Measurements from ENCODE around the gene LIN7C. TPM values are rescaled to one million over a fixed set of nuclear protein-coding genes. Genes with fewer than 3 reads are reported as not detected.
A peak's percentile ranks its signal among the peaks of the same experiment; 100 is the strongest.

LIN7C gene
- total and polyA plus RNA-seq, 9 of the 15 experiments (the other 6 are each of a cell fraction or from before 2014, with no cell fraction given), result 10.8 to 52.7 (median 21.5) TPM

- H2AFZ ChIP-seq (ENCODE audit: low read depth, low read length), result peak within 1 kb of the TSS; percentile 92
- peak; percentile 97 for ATAC-seq
- peak within 1 kb of the TSS; percentile 69 to 95 for H3K9ac ChIP-seq (ENCODE audit: insufficient read depth in 1 of 2, low read depth in 2 of 2, low read length in 2 of 2)
- intact Hi-C loops (cut with micrococcal nuclease) (loop anchor here (2.0 to 5.0 kb wide), 4 partner anchors 52 to 175 kb away; no protein-coding TSS in a partner anchor), in situ Hi-C loops (cut with MboI) (no loop called here)
- peak within 1 kb of the TSS; percentile 67 for H3K27ac ChIP-seq (ENCODE audit: extremely low read depth, low read depth, low read length)
- DNase-seq (ENCODE audit: extremely low read depth in 1 of 4, low spot score in 3 of 4), result peak; percentile 93 to 96 (median 94)
- H3K27me3 ChIP-seq (ENCODE audit: control insufficient read depth in 2 of 2, insufficient read depth in 2 of 2, low read length in 2 of 2), result no peaks in the 10 kb centered on the region
- peaks cover 3% of the 10 kb centered on the region for H3K9me1 ChIP-seq (ENCODE audit: control insufficient read depth, insufficient read depth, low read length)
- ChIA-PET CTCF (ENCODE audit: low intra/inter-chr PET ratio) (no interaction called here), POLR2A (interaction anchor here (0.6 to 1.4 kb wide), 11 partner anchors 8 to 1113 kb away, joined by 3 to 5 read pairs (median 4); no protein-coding TSS in a partner anchor)
- no peaks in the 10 kb centered on the region for H3K9me3 ChIP-seq (replicated peaks; ENCODE audit: control insufficient read depth, insufficient read depth, low read depth, low read length)
- peak within 1 kb of the TSS; percentile 76 for H3K4me3 ChIP-seq
- peak; percentile 92 for FAIRE-seq
- 0% methylated on average over 19 of the region's 57 CpGs for WGBS (ENCODE audit: insufficient coverage, low coverage, missing lambda C conversion rate)
- 0 out of 2 replicates have a peak, but pooled peaks cover 6% of the 10 kb centered on the region for H4K20me1 ChIP-seq (replicated peaks; ENCODE audit: control insufficient read depth, insufficient read depth, low read length)
- peaks cover 13 to 22% of the 10 kb centered on the region in 2 experiments; a peak in 4 of 5 replicates for H3K4me1 ChIP-seq (replicated peaks in 1 of 2; ENCODE audit: control insufficient read depth in 2 of 2, insufficient read depth in 2 of 2, low read length in 2 of 2)
- BruUV-seq (replicated peaks), result no TSS peak
- peak within 1 kb of the TSS; percentile 85 for H3K4me2 ChIP-seq (ENCODE audit: insufficient read depth, low read length)
- peaks cover 22% of the 10 kb centered on the region for H3K79me2 ChIP-seq (ENCODE audit: control insufficient read depth, insufficient read depth, low read length)
- H3K36me3 ChIP-seq (ENCODE audit: control insufficient read depth, insufficient read depth, low read length), result no peaks in the 10 kb centered on the region
- no peak for TF ChIP-seq ZNF76 (CRISPR knock-in tag; IDR thresholded peaks at IDR 0.05; ENCODE audit: borderline replicate concordance)
- no peak for TF ChIP-seq ELK3 (CRISPR knock-in tag; IDR thresholded peaks at IDR 0.05)
- no peak for TF ChIP-seq POLR2AphosphoS5 (IDR thresholded peaks at IDR 0.05; ENCODE audit: control insufficient read depth, insufficient read depth, low read depth, low read length)
- peak; percentile 48; the same call in 1 of the 2 replicates for TF ChIP-seq SIN3B (IDR thresholded peaks at IDR 0.05; ENCODE audit: low read depth)
- TF ChIP-seq NR2C1 (IDR thresholded peaks at IDR 0.05), result no peak
- no peak for TF ChIP-seq NR2C1 (tag; IDR thresholded peaks at IDR 0.05)
- TF ChIP-seq GTF3C2 (IDR thresholded peaks at IDR 0.05; ENCODE audit: borderline replicate concordance, extremely low read depth, insufficient read length), result no peak
- no peak for TF ChIP-seq NFIC (IDR thresholded peaks at IDR 0.05)
- no peak for TF ChIP-seq ZZZ3 (IDR thresholded peaks at IDR 0.05)
- TF ChIP-seq NFYB (IDR thresholded peaks at IDR 0.05; ENCODE audit: extremely low read depth, insufficient read length), result no peak
- TF ChIP-seq MEF2A (IDR thresholded peaks at IDR 0.05; ENCODE audit: control insufficient read depth, low read depth, low read length), result no peak
- TF ChIP-seq MIER1 (IDR thresholded peaks at IDR 0.05; ENCODE audit: low read depth), result no peak
- no peak for TF ChIP-seq DDX20 (tag; IDR thresholded peaks at IDR 0.05; ENCODE audit: low read depth)
- TF ChIP-seq DACH1 (IDR thresholded peaks at IDR 0.05; ENCODE audit: partially characterized antibody), result no peak
Measured at GRCh38 chr11:27472398-27473016, 34.1 kb downstream of the LIN7C start, which contains the start of gene LGR4. TSS of gene LGR4 (minus strand) at chr11:27472790. CDS start at chr11:27472302, 488 bp downstream.
